Activated naive CD4-positive, alpha-beta T cell treated with anti-CD3 and anti-CD28 coated beads, Interleukin-2, amount 50 U/mL, for 16 hours (primary cell): ENCODE measurements around the gene SLC35E1.

Source experiments
- DNase-seq: peaks from one replicate; pipeline ENCODE4 v3.0.0-alpha.2; 2020

Gene SLC35E1

GRCh38 chr19:16572332-16573211, at the start of gene SLC35E1:
SLC35E1 (minus strand) TSS chr19:16572415; CDS start chr19:16572364, 51 bp downstream.
- DNase-seq, result peak; percentile 90

GRCh38 chr19:16621165-16621800, 49.1 kb upstream of the SLC35E1 start:
- no peak for DNase-seq

GRCh38 chr19:16620584-16620983, 48.4 kb upstream of the SLC35E1 start:
- DNase-seq, result no peak

GRCh38 chr19:16620018-16620417, 47.8 kb upstream of the SLC35E1 start:
- DNase-seq, result no peak

GRCh38 chr19:16619457-16619856, 47.2 kb upstream of the SLC35E1 start:
- no peak for DNase-seq

- no peak for DNase-seq
These were observed 46.0 kb upstream of the SLC35E1 start for GRCh38 chr19:16618248-16618647.

GRCh38 chr19:16615808-16616207, 43.6 kb upstream of the SLC35E1 start:
- DNase-seq, result no peak

- DNase-seq, result no peak
These were observed 42.7 kb upstream of the SLC35E1 start for GRCh38 chr19:16614941-16615340.

GRCh38 chr19:16613841-16614240, 41.6 kb upstream of the SLC35E1 start:
- no peak for DNase-seq

- DNase-seq, result no peak
These were observed 40.4 kb upstream of the SLC35E1 start for GRCh38 chr19:16612636-16613035.

GRCh38 chr19:16611121-16611520, 38.9 kb upstream of the SLC35E1 start:
- DNase-seq, result no peak

GRCh38 chr19:16609511-16610200, 37.4 kb upstream of the SLC35E1 start:
- DNase-seq, result no peak

- no peak for DNase-seq
These were observed 36.1 kb upstream of the SLC35E1 start for GRCh38 chr19:16608290-16608739.

- DNase-seq, result no peak
These were observed 35.6 kb upstream of the SLC35E1 start for GRCh38 chr19:16607819-16608218.

GRCh38 chr19:16605553-16605994, 33.4 kb upstream of the SLC35E1 start:
- DNase-seq, result no peak

GRCh38 chr19:16605115-16605514, 32.9 kb upstream of the SLC35E1 start:
- no peak for DNase-seq

- no peak for DNase-seq
These were observed 32.4 kb upstream of the SLC35E1 start for GRCh38 chr19:16604615-16605014.

GRCh38 chr19:16603090-16603489, 30.9 kb upstream of the SLC35E1 start:
- DNase-seq, result no peak

- DNase-seq, result no peak
These were observed 29.3 kb upstream of the SLC35E1 start for GRCh38 chr19:16601378-16602052.

GRCh38 chr19:16600824-16601223, 28.6 kb upstream of the SLC35E1 start:
- DNase-seq, result no peak

GRCh38 chr19:16599655-16600346, 27.6 kb upstream of the SLC35E1 start:
- DNase-seq, result no peak

- DNase-seq, result no peak
These were observed 26.6 kb upstream of the SLC35E1 start for GRCh38 chr19:16598848-16599247.
